NT2/D1 (cell line): ENCODE measurements around the gene KRT222.

Experiments
- YY1 ChIP-seq: IDR thresholded peaks from 2 replicates; pipeline ENCODE4 v1.6.1; 2011; ENCODE audit not compliant: insufficient read length, insufficient read depth
- ZNF274 ChIP-seq: IDR thresholded peaks from 2 replicates; pipeline ENCODE4 v1.6.1; 2011; ENCODE audit warnings: mild to moderate bottlenecking, low read depth, low read length

DNA sequence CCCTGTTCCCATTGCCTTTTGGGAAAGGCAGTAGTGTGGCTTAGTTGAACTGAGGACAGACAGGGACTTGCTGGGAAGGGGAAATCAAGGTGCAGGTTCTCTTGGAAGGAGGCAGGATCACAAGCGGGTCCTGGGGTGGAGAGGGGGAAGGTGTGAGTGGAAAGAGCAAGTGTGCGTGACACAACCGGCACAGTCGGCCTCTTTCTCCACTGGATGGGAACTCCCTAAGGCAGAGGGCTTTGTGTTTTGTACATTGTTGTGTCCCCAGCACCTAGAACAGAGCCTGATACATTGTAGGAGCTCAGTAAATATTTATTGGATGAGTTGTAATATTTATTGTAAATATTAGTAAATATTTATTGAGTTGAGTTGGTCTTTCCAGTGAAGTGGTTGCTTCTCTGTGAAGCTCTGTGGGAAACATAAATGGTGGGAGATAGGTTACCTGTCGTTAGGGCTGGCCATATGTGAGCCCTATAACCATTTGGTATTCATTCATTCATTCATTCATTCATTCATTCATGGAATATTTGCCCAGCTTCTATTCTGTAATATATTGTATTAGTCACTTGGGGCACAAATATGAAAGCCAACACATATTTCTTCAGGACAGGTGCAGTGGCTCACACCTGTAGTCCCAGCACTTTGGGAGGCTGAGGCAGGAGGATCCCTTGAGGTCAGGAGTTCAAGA is 51.4 kb downstream of the KRT222 start:
- TF ChIP-seq YY1 (no peak), ZNF274 (no peak)
